ENCODE results near the gene MCM5.

GRCh38 chr22:35452810-35453743 lies 53.1 kb downstream of the MCM5 start:
- TF ChIP-seq POLR2A (IDR thresholded peaks at IDR 0.05): no peak
- TF ChIP-seq CTCF (IDR thresholded peaks at IDR 0.05): no peak
